K562 (cell line): ENCODE data around the gene TBXAS1.

Source experiments
- BRCA1 ChIP-seq, 2 experiments: fragments of 450-650 bp in 1 of 2; sonication (generic) in 1 of 2; formaldehyde crosslinking in 1 of 2; IDR thresholded peaks; 2 replicates each; pipeline versions ENCODE4 v1.5.0 to v1.6.1; 2017 to 2020; ENCODE audit warnings: mild to moderate bottlenecking in 1 of 2, missing genetic modification reagents in 1 of 2
- CEBPB ChIP-seq: fragments of 450-650 bp; IDR thresholded peaks from 2 replicates; pipeline ENCODE4 v1.6.1; 2016; ENCODE audit warnings: missing genetic modification characterization, missing compliant biosample characterization
- CTCF ChIP-seq, 3 experiments: IDR thresholded peaks in 2 of 3; conservative IDR thresholded peaks in 1 of 3; 2 replicates each; pipeline ENCODE4 v1.5.1; 2011 to 2012; ENCODE audit warnings: low read length in 3 of 3, mild to moderate bottlenecking in 3 of 3, control low read depth in 2 of 3, improper control_type of control experiment in 1 of 3, inconsistent platforms in 1 of 3, low read depth in 1 of 3, mixed read lengths in 1 of 3, moderate library complexity in 1 of 3; ENCODE audit not compliant: insufficient read depth in 2 of 3
- EZH2 ChIP-seq: IDR thresholded peaks from 2 replicates; pipeline ENCODE4 v1.6.1; 2012; ENCODE audit warnings: low read depth, mild to moderate bottlenecking, inconsistent platforms, low read length, borderline replicate concordance
- HMG20B ChIP-seq: fragments of 250-450 bp; sonication (Bioruptor Pico); IDR thresholded peaks from 2 replicates; pipeline ENCODE4 v1.5.0; 2021; ENCODE audit warnings: mild to moderate bottlenecking
- POLR2AphosphoS5 ChIP-seq: IDR thresholded peaks from 2 replicates; pipeline ENCODE4 v1.6.1; 2011; ENCODE audit warnings: mild to moderate bottlenecking, low read depth, low read length, moderate library complexity; ENCODE audit not compliant: control insufficient read depth, insufficient read depth
- RAD21 ChIP-seq, 2 experiments: fragments of 250-450 bp in 1 of 2; fragments of 450-650 bp in 1 of 2; sonication (Bioruptor Pico) in 1 of 2; formaldehyde crosslinking in 1 of 2; IDR thresholded peaks in 1 of 2; conservative IDR thresholded peaks in 1 of 2; 2 replicates each; pipeline versions ENCODE4 v1.4.0 to v1.8.0; 2020 to 2022; ENCODE audit warnings: mild to moderate bottlenecking in 2 of 2, moderate library complexity in 1 of 2
- RBM39 ChIP-seq: fragments of 200-400 bp; formaldehyde crosslinking; optimal IDR thresholded peaks from 2 replicates; pipeline ENCODE3; 2018; ENCODE audit warnings: low read depth, low read length
- TEAD4 ChIP-seq, 2 experiments: sonication (generic) in 1 of 2; formaldehyde crosslinking in 1 of 2; IDR thresholded peaks; 2 replicates each; pipeline versions ENCODE4 v1.6.1 to v1.8.0; 2012 to 2022; ENCODE audit warnings: borderline replicate concordance in 1 of 2, inconsistent platforms in 1 of 2, low read length in 1 of 2, mild to moderate bottlenecking in 1 of 2, missing genetic modification reagents in 1 of 2
- ZHX1 ChIP-seq: fragments of 150-350 bp; conservative IDR thresholded peaks from 2 replicates; pipeline ENCODE4 v1.6.1; 2014; ENCODE audit warnings: low read length
- ZNF644 ChIP-seq: fragments of 200-800 bp; sonication (Bioruptor generic); IDR thresholded peaks from 2 replicates; pipeline ENCODE4 v1.6.1; 2016; ENCODE audit warnings: low read depth, missing genetic modification characterization, missing compliant biosample characterization
- ZNF778 ChIP-seq: fragments of 450-650 bp; formaldehyde crosslinking; IDR thresholded peaks from 2 replicates; pipeline ENCODE4 v1.4.0; 2020; ENCODE audit warnings: mild to moderate bottlenecking, moderate library complexity

GRCh38 chr7:140068033-140068432 lies 239.0 kb downstream of the TBXAS1 start:
- no peak for TF ChIP-seq CTCF (IDR thresholded peaks at IDR 0.05 in 2 of 3, conservative IDR thresholded peaks at IDR 0.05 in 1 of 3; ENCODE audit: insufficient read depth in 2 of 3, low read depth in 1 of 3, low read length in 3 of 3)
- TF ChIP-seq EZH2: no peak
- TF ChIP-seq ZNF644: no peak
- TF ChIP-seq POLR2AphosphoS5: no peak
- TF ChIP-seq ZNF778 (CRISPR knock-in tag): no peak
- no peak for TF ChIP-seq CEBPB (tag)
- TF ChIP-seq ZHX1: no peak
- TF ChIP-seq TEAD4 (IDR thresholded peaks at IDR 0.05; ENCODE audit: low read length): no peak
- TF ChIP-seq TEAD4 (CRISPR knock-in tag; IDR thresholded peaks at IDR 0.05; ENCODE audit: borderline replicate concordance): no peak
- TF ChIP-seq RAD21 (CRISPR knock-in tag; conservative IDR thresholded peaks at IDR 0.05 in 1 of 2, IDR thresholded peaks at IDR 0.05 in 1 of 2): no peak
- TF ChIP-seq RBM39: no peak
- no peak for TF ChIP-seq HMG20B
- no peak for TF ChIP-seq BRCA1 (IDR thresholded peaks at IDR 0.05)
- no peak for TF ChIP-seq BRCA1 (CRISPR knock-in tag; IDR thresholded peaks at IDR 0.05)
